ENCODE measurements around the gene NCOR2.
A peak's percentile ranks its signal among the peaks of the same experiment; 100 is the strongest.

The NCOR2 gene

DNA sequence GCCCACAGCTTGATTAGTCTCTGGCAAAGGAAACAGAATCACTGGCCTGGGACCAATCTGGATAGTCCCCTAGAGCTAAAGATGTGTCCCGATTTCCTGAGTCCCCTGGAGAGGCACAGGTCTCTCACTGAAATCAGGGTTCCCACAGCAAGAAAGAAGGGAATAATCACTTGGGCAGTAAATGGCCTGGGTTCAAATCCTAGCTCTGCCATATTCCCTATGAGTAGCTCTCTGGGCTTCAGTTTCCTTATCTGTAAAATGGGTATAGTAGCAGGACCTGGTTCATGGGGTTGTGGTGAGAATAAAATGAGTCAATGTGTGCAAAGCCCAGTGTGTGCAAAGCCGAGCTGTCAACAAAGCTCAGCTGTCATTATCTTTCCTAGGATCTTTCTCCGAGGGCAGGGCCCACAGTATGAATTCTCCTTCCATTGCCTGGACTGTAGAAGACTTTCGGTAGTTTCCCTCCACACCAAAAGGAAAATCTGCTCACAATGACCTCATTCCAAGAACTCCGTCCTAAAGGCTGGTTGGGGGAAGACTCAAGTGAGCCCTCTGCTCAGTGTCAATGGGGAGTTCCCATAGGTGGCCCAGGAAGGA, 12.6 kb upstream of the NCOR2 start:
- no peak overlapping the region for H3K4me3 ChIP-seq (ENCODE audit: low read length)
- no peaks in the 10 kb centered on the region for H3K27me3 ChIP-seq (ENCODE audit: control insufficient read depth, insufficient read depth, low read length)
- H3K4me1 ChIP-seq (ENCODE audit: control insufficient read depth, insufficient read depth, low read length): no peaks in the 10 kb centered on the region
- H3K27ac ChIP-seq (ENCODE audit: low read depth, low read length): no peak overlapping the region
- H3K9ac ChIP-seq (ENCODE audit: low read length): no peak overlapping the region
- no peaks in the 10 kb centered on the region for H3K36me3 ChIP-seq (ENCODE audit: control insufficient read depth, insufficient read depth, low read length)

DNA sequence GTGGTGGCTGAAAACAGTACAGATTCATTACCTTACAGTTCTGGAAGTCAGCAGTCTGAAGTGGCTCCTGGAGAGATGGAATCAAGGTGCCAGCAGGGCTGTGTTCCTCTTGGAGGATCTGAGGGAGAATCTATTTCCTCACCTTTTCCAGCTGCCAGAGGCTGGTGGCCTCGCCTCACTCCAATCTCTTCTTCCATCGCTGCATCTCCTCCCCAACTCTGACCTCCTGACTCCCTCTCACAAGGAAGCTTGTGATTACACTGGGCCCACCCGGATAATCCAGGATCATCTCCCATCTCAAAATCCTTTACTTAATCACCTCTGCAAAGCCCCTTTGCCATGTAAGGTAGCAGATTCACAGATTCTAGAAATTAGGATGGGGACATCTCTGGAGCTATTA, 11.4 kb upstream of the NCOR2 start:
- Histone ChIP-seq H3K27me3 (ENCODE audit: control insufficient read depth, insufficient read depth, low read length) (no peaks in the 10 kb centered on the region), H3K27ac (ENCODE audit: low read depth, low read length) (no peak overlapping the region), H3K36me3 (ENCODE audit: control insufficient read depth, insufficient read depth, low read length) (no peaks in the 10 kb centered on the region), H3K4me3 (ENCODE audit: low read length) (no peak overlapping the region), H3K9ac (ENCODE audit: low read length) (no peak overlapping the region), H3K4me1 (ENCODE audit: control insufficient read depth, insufficient read depth, low read length) (no peaks in the 10 kb centered on the region)

DNA sequence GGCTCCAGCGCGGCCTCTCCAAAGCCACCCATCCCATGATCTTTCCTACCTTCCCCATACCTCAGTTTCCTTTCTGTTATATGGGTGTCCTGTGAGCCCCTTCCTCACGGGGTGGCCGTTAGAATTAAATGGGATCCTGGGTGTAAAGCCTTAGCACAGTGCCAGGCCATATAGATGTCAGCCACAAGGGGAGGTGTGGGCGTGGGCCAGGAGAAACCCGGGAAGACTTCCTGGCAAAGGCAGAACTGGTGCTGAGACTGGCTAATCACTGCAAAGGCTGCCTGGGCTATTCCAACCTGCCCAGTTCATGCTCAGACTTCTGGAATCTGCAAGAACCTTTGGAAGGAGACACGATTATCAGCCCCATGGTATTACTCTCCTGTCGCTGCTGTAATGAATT, 11.0 kb upstream of the NCOR2 start:
- Histone ChIP-seq H3K27me3 (ENCODE audit: control insufficient read depth, insufficient read depth, low read length) (no peaks in the 10 kb centered on the region), H3K36me3 (ENCODE audit: control insufficient read depth, insufficient read depth, low read length) (no peaks in the 10 kb centered on the region), H3K9ac (ENCODE audit: low read length) (no peak overlapping the region), H3K4me1 (ENCODE audit: control insufficient read depth, insufficient read depth, low read length) (no peaks in the 10 kb centered on the region), H3K4me3 (ENCODE audit: low read length) (no peak overlapping the region), H3K27ac (ENCODE audit: low read depth, low read length) (no peak overlapping the region)

DNA sequence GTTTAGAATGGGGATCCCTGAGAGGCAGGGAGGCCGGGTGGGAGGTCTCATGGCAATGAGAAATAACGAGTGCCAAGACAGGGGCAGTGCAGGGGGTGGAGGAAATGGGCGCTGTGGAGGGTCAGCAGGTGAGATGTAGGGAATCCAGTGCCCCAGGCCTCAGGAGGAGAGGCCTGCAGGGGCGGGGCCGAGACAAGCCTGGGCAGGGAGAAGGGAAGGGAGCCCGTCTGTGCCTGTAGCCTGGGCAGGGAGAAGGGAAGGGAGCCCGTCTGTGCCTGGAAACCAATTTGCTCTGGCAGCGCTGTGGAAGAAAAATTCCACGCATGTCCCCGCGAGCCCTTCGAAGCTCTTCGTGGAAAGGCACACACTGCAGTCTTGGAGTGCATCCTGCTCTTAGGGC, 10.6 kb upstream of the NCOR2 start:
- Histone ChIP-seq H3K27me3 (ENCODE audit: control insufficient read depth, insufficient read depth, low read length) (no peaks in the 10 kb centered on the region), H3K4me3 (ENCODE audit: low read length) (no peak overlapping the region), H3K36me3 (ENCODE audit: control insufficient read depth, insufficient read depth, low read length) (no peaks in the 10 kb centered on the region), H3K27ac (ENCODE audit: low read depth, low read length) (no peak overlapping the region), H3K9ac (ENCODE audit: low read length) (no peak overlapping the region), H3K4me1 (ENCODE audit: control insufficient read depth, insufficient read depth, low read length) (no peaks in the 10 kb centered on the region)

DNA sequence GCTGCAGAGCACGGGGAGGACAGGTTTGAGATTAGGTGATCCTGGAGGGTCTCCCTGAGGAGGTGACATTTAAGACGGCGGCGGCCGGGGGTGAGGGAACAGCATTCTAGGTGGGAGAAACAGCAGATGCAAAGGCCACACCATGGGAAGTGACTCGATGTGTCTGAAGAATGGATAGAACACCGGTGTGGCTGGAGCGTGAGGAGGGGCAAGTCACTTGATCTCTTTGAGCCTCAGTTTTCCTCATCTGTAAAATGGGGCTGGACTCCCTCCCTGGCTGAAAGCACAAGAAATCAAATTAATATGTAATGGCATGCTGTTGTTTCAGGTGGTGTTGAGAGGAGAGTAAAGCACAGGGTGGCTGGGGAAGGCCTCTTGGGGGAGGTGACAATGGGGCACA, 10.0 kb upstream of the NCOR2 start:
- no peaks in the 10 kb centered on the region for H3K27me3 ChIP-seq (ENCODE audit: control insufficient read depth, insufficient read depth, low read length)
- no peak overlapping the region for H3K4me3 ChIP-seq (ENCODE audit: low read length)
- no peak overlapping the region for H3K27ac ChIP-seq (ENCODE audit: low read depth, low read length)
- H3K9ac ChIP-seq (ENCODE audit: low read length): no peak overlapping the region
- no peaks in the 10 kb centered on the region for H3K36me3 ChIP-seq (ENCODE audit: control insufficient read depth, insufficient read depth, low read length)
- no peaks in the 10 kb centered on the region for H3K4me1 ChIP-seq (ENCODE audit: control insufficient read depth, insufficient read depth, low read length)

DNA sequence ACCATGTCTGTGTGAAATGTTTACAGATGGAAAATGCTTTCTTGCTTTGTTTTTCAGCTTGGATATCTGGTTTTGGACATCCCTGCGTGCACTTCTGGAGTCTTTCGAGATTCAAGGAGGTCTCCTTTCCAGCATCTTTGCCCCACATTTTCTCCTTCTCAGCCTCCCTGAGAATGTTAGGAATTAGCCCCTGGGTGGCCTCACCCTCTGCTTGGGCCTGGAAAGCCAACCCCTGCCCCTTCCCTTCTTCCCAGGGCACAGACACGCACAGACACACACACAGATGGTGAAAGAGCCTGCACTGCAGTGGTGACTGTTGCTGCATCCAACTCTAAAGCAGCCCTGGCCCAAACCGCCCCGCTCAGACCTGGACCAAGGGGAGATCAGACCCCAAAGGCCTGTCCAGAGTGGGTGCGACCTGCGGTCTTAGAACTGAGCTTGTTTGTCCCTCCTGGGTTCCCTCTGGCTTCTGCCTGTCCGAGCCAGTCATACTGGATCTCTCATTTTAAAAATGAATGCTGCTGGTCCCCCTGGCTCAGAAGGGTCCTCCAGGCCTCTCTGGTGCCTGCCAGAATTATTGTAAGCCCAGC, 8.7 kb upstream of the NCOR2 start:
- no peak overlapping the region for H3K4me3 ChIP-seq (ENCODE audit: low read length)
- H3K4me1 ChIP-seq (ENCODE audit: control insufficient read depth, insufficient read depth, low read length): no peaks in the 10 kb centered on the region
- no peaks in the 10 kb centered on the region for H3K27me3 ChIP-seq (ENCODE audit: control insufficient read depth, insufficient read depth, low read length)
- H3K9ac ChIP-seq (ENCODE audit: low read length): no peak overlapping the region
- no peak overlapping the region for H3K27ac ChIP-seq (ENCODE audit: low read depth, low read length)
- no peaks in the 10 kb centered on the region for H3K36me3 ChIP-seq (ENCODE audit: control insufficient read depth, insufficient read depth, low read length)

DNA sequence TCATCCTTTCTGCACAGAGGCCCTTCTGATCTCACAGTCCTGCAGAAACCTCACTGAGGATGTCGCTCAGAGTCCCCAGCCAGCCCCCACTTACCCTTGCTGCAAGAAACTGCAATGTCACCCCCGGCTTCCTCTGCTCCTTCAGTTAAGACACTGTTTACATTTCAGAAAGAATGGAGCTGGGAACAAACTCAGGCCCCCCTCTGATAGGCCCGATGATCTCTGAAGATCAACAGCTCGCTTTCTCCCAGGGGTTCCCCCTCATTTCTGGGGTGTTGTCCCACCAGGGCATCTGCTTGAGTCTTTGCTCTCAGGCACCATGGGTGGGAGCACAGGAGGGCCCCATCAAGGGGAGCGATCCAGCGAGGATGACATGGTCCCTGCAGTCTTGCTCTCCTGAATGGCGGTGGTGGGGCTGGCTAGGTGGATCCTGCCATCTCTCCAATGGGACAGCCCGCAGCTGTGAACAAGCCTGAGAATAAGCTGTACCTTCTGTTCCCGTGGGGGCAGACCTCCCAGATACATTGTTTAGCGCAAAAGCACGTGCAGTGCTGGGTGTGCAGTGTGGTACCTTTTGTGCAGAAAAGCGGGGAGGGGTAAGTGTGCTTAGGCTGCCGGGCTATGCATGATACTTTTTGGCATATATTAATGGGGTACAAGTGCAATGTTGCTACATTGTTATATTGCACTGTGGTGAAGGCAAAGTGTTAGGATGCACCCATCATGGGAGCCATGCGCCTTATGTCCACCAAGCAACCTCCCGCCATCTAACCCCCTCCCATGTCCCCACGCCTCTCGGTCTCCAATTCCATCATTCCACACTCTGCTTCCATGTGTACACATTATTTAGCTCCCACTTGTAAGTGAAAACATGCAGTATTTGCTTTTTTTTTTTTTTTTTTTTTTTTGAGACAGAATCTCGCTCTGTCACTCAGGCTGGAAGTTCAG, 6.7 kb upstream of the NCOR2 start:
- no peaks in the 10 kb centered on the region for H3K27me3 ChIP-seq (ENCODE audit: control insufficient read depth, insufficient read depth, low read length)
- H3K36me3 ChIP-seq (ENCODE audit: control insufficient read depth, insufficient read depth, low read length): no peaks in the 10 kb centered on the region
- H3K4me3 ChIP-seq (ENCODE audit: low read length): no peak overlapping the region
- H3K4me1 ChIP-seq (ENCODE audit: control insufficient read depth, insufficient read depth, low read length): peaks cover 3% of the 10 kb centered on the region
- H3K9ac ChIP-seq (ENCODE audit: low read length): no peak overlapping the region
- no peak overlapping the region for H3K27ac ChIP-seq (ENCODE audit: low read depth, low read length)

DNA sequence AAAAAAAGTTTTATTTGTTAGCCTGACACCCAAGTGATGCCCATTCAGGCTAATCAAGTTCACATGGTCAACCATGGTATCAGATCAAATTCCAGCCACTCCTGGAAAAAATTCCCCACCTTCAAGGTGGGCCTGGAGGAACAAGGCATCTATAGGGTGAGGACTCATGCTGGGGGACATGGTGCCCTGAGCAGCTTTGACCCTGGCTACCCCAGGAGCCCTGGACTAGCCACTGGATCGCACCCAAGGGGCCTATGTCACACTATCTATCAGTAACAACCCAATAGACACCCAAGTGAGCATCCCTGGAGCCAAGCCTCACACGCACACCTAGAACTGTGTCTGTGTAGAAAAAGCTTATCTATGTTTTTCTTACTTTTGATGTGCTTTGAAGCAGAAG, 4.1 kb upstream of the NCOR2 start:
- Histone ChIP-seq H3K4me3 (ENCODE audit: low read length) (no peak overlapping the region), H3K9ac (ENCODE audit: low read length) (no peak overlapping the region), H3K4me1 (ENCODE audit: control insufficient read depth, insufficient read depth, low read length) (peaks cover 10% of the 10 kb centered on the region), H3K27ac (ENCODE audit: low read depth, low read length) (no peak overlapping the region), H3K27me3 (ENCODE audit: control insufficient read depth, insufficient read depth, low read length) (no peaks in the 10 kb centered on the region), H3K36me3 (ENCODE audit: control insufficient read depth, insufficient read depth, low read length) (no peaks in the 10 kb centered on the region)

DNA sequence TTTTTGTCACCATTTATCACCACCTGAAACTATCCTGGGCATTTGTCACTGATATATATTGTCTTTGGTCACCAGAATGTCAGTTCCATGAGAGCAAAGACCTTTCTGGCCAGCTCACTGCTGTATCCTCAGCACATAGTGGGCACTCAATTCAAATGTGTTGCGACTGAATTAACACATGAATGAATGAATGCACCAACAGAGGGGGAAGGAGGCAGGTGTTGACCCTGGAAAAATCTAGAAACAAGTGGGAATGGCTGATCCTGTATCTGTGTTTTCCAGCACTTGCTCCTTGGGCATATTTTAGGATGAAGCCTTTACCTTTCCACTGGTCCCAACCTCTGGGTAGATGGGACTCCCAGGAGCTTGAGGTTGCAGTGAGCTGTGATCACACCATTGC, 3.4 kb upstream of the NCOR2 start:
- Histone ChIP-seq H3K4me3 (ENCODE audit: low read length) (no peak overlapping the region), H3K36me3 (ENCODE audit: control insufficient read depth, insufficient read depth, low read length) (no peaks in the 10 kb centered on the region), H3K4me1 (ENCODE audit: control insufficient read depth, insufficient read depth, low read length) (peaks cover 10% of the 10 kb centered on the region), H3K27me3 (ENCODE audit: control insufficient read depth, insufficient read depth, low read length) (no peaks in the 10 kb centered on the region), H3K9ac (ENCODE audit: low read length) (no peak overlapping the region), H3K27ac (ENCODE audit: low read depth, low read length) (no peak overlapping the region)

DNA sequence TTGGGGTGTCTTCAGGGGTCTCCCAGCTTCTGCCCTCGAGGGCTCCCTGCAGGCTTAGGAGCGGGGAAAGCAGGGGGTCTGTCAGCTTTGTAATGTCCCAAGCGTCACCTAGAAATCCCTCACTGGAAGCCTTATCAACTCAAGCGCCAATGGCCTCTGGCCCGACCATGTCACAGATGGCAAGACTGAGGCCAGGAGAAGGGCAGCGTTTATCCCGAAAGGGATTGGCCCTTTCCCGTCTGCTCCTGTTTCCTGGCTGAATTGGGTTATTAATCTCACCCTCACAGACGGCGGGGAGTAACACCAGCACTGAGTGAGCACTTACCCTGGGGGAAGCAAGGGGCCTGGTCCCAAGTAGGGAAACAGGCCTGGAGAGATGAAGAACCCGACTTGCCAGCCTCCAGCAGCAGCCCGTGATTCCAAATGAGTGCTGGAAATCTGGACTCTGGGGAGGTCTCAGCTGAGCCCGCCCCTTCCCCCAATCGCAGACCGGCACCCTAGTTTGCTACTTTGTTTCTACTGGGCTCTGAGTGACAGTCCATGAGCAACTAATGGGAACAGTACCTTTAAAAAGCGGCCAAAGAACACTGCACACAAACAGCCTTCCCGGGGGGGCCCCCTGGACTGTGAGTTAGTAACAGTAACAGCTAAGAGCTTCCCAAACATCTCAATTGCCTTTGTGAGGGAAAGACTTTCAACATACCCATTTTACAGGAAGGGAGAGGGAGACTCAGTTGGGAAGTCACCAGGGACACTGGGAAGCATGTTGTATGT, 2.1 kb upstream of the NCOR2 start:
- no peaks in the 10 kb centered on the region for H3K36me3 ChIP-seq (ENCODE audit: control insufficient read depth, insufficient read depth, low read length)
- peak overlapping the region; percentile 94 for H3K27ac ChIP-seq (ENCODE audit: low read depth, low read length)
- no peaks in the 10 kb centered on the region for H3K27me3 ChIP-seq (ENCODE audit: control insufficient read depth, insufficient read depth, low read length)
- no peak overlapping the region for H3K4me3 ChIP-seq (ENCODE audit: low read length)
- H3K4me1 ChIP-seq (ENCODE audit: control insufficient read depth, insufficient read depth, low read length): peaks cover 14% of the 10 kb centered on the region
- no peak overlapping the region for H3K9ac ChIP-seq (ENCODE audit: low read length)

DNA sequence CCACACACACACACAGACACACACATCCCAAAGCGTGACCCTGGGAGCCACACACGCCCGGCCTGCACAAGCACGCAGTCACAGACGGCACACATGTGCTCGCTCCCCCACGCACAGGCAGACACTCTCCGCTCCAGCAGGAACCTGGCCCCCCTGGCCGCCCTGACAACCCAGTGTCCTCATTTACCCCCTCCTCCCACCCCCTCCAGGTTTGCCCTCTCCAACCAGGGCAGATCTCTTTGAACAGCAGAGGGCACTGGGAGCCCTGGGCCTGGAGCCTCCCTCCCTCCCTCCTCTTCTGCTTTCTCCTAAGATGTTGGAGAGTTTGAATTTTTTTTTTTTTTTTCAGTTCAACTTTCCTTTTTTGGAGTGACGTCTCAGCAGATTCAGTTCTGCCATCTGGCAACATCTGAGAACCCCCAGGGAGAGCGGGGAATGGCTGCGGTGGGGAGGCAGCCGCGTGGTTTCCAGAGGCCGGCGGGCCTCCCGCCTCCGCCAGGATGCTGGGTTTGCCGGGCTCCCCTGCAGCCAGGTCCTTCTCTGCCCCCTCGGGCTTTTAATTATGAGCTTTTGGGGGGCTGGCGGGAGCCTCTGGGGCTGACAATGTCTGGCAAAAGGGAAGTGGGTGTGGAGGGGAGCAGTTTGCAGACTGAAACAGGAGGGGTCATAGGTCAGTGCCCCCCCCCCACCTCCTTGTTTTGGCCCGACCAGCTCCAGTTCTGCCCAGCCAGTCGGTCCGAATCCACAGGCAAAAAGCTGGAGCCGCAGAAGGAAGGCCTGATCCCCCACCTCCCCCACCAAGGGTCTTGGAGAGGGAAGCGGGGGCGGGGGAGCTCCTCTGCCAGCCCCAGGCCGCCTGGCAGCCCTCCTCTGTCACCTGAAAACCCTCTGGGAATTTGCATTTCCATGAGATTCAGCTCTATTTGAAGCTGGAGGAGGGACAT, 1.3 kb upstream of the NCOR2 start:
- H3K27me3 ChIP-seq (ENCODE audit: control insufficient read depth, insufficient read depth, low read length): no peaks in the 10 kb centered on the region
- peak overlapping the region; percentile 94 for H3K27ac ChIP-seq (ENCODE audit: low read depth, low read length)
- no peaks in the 10 kb centered on the region for H3K36me3 ChIP-seq (ENCODE audit: control insufficient read depth, insufficient read depth, low read length)
- H3K4me3 ChIP-seq (ENCODE audit: low read length): peak overlapping the region; percentile 65
- peaks cover 18% of the 10 kb centered on the region for H3K4me1 ChIP-seq (ENCODE audit: control insufficient read depth, insufficient read depth, low read length)
- H3K9ac ChIP-seq (ENCODE audit: low read length): no peak overlapping the region
